Esophagus muscularis mucosa (tissue), 4 donors: Measurements from ENCODE around the gene COPS8.

Source experiments
- EP300 ChIP-seq: sonication (generic); formaldehyde crosslinking; IDR thresholded peaks from one replicate; pipeline ENCODE4 v1.6.1; 2017; ENCODE audit warnings: antibody characterized with exemption
- POLR2A ChIP-seq: fragments of 450-650 bp; IDR thresholded peaks from one replicate; pipeline ENCODE4 v1.6.1; 2017; ENCODE audit warnings: antibody characterized with exemption, moderate library complexity, mild to moderate bottlenecking, low read depth
- TF ChIP-seq, protein P1 (sequence below), 3 experiments: fragments of 200-600 bp in 2 of 3; fragments of 450-650 bp in 1 of 3; sonication (generic) in 2 of 3; IDR thresholded peaks; one replicate each; pipeline ENCODE4 v1.5.1; 2017 to 2019; ENCODE audit warnings: antibody characterized with exemption in 3 of 3, mild to moderate bottlenecking in 2 of 3, moderate library complexity in 1 of 3

DNA sequence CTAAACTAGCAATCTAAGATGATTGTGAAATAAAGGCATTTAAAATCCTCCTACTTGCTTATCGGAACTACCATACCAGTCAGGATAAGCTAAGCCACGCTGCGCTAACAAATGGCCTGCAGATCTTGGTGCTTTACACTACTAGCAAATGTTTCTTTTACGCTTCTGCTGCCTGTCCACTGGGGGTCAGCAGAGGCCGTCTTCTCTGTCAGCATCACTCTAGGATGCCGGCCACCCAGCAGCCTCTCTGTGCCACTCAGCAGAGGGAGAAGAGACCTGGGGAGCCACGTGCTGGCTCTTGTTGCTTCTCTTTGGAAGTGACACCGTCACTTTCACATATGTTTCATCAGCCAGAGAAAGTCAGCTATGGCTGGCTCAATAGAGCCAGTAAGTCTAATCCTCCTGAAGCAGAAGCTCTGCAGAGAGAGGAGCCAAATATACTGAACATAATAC, 36.6 kb downstream of the COPS8 start:
- TF ChIP-seq, protein P1, sequence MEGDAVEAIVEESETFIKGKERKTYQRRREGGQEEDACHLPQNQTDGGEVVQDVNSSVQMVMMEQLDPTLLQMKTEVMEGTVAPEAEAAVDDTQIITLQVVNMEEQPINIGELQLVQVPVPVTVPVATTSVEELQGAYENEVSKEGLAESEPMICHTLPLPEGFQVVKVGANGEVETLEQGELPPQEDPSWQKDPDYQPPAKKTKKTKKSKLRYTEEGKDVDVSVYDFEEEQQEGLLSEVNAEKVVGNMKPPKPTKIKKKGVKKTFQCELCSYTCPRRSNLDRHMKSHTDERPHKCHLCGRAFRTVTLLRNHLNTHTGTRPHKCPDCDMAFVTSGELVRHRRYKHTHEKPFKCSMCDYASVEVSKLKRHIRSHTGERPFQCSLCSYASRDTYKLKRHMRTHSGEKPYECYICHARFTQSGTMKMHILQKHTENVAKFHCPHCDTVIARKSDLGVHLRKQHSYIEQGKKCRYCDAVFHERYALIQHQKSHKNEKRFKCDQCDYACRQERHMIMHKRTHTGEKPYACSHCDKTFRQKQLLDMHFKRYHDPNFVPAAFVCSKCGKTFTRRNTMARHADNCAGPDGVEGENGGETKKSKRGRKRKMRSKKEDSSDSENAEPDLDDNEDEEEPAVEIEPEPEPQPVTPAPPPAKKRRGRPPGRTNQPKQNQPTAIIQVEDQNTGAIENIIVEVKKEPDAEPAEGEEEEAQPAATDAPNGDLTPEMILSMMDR (IDR thresholded peaks at IDR 0.05), result peak; percentile 66 to 88 (median 77)
- TF ChIP-seq POLR2A (no peak), EP300 (no peak)
